GM19463 (cell line): Measurements from ENCODE around the gene EGLN2.
"Not testable (repeated sequence)": the region's sequence is repeated elsewhere in the genome, so short reads cannot be mapped to it uniquely, and the experiment has no call there.

Experiments used
- ATAC-seq: cut with Tn5 transposase; IDR thresholded peaks from one replicate; pipeline ENCODE4 v1.9.1; 2021; ENCODE audit warnings: mild to moderate bottlenecking, moderate library complexity; ENCODE audit not compliant: unreplicated experiment

EGLN2 gene

DNA sequence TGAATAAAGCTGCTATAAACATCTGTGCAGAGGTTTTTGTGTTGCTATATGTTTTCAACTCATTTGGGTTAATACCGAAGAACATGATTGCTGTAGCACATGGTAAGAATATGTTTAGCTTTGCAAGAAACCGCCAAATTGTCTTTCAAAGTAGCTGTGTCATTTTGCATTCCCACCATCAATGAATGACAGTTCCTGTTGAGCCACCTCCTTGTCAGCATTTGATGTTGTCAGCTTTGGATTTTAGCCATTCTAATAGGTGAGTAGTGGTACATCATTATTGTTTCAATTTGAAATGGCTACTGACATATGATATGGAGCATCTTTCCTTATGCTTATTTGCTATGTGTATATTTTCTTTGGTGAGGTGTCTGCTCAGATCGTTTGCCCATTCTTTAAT lies 43.0 kb downstream of the EGLN2 start:
- not testable (repeated sequence) for ATAC-seq

- not testable (repeated sequence) for ATAC-seq
Measured at GRCh38 chr19:40842997-40843652, 44.1 kb downstream of the EGLN2 start.

GRCh38 chr19:40843653-40844052 lies 44.7 kb downstream of the EGLN2 start:
- ATAC-seq = not testable (repeated sequence)

GRCh38 chr19:40846722-40847121 lies 47.7 kb downstream of the EGLN2 start:
- ATAC-seq = not testable (repeated sequence)

DNA sequence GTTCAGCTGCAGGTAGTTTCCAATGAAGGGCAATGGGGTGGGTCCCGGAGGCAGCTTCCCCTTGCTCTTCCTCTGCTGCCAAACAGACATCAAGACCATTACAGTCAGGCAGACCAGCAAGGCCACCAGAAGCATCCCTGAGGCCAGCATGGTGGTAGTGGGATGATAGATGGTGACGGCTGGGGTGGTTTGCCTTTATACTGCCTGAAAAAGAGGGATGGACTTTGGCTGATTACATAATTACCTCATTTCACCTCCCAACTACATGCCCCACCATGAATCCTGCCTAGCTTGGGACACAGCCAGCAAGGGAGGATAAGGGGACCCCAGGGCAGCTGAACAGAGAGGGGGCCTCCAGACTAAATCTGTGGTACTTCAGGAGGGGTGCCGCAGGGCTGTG lies 51.3 kb downstream of the EGLN2 start, which contains the start of gene CYP2A6:
Gene CYP2A6 (minus strand): TSS at position 171 of the 400 bp plus-strand sequence. CDS start 21 bp downstream, at position 150.
- not testable (repeated sequence) for ATAC-seq

DNA sequence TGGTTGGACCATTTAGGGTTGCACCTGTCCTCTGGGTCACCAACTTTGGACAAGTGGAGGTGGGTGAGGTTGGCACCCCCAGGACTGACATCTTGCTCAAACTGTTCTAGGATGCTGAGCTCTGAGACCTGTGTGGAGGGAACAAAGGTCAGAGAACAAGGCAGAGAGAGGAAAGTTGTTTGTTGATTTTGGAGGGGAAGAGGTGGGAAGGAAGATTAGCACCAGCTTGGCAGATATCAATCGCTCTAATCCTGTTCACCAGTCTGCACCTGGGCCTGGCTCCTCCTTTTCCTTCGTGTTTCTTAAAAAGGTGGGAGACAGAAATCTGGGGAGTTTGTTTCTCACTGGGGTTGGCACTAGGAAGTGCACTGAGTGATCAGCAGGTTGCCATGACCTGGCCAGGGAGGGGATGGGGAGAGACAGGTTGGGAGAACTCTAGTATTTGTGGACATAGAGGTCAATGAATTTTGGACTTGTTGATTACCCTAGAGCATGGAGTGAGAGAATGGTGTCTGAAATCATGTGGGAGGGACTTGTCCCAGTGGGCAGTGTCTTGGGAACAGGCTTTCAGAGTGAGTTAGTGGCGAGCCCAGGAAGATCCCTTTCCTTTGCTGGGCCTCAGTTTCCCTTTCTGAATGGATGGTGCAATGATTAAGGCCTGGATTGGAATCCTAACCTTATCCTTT lies 53.6 kb downstream of the EGLN2 start:
- not testable (repeated sequence) for ATAC-seq
